Neuronal stem cell (in vitro differentiated cells): ENCODE results near the gene ASB4.
A peak's percentile ranks its signal among the peaks of the same experiment; 100 is the strongest.

ENCODE experiments used
- DNase-seq: peaks from one replicate; pipeline ENCODE4 v3.0.0-alpha.2; 2013; ENCODE audit warnings: low spot score
- H2AFZ ChIP-seq: one replicate; pipeline ENCODE4 v1.6.1; 2013; ENCODE audit warnings: mild to moderate bottlenecking, low read length, inconsistent platforms
- H2AK5ac ChIP-seq: 2 replicates; pipeline ENCODE4 v1.6.1; 2013; ENCODE audit warnings: low read depth, mild to moderate bottlenecking, inconsistent platforms, low read length, moderate library complexity, mixed read lengths
- H2BK120ac ChIP-seq: 2 replicates; pipeline ENCODE4 v1.6.1; 2013; ENCODE audit warnings: low read depth, mild to moderate bottlenecking, inconsistent platforms, low read length, moderate library complexity, mixed read lengths
- H2BK12ac ChIP-seq: one replicate; pipeline ENCODE4 v1.6.1; 2013; ENCODE audit warnings: low read length, inconsistent platforms
- H2BK15ac ChIP-seq: 2 replicates; pipeline ENCODE4 v1.6.1; 2013; ENCODE audit warnings: mild to moderate bottlenecking, low read length, inconsistent platforms, mixed read lengths
- H2BK5ac ChIP-seq: one replicate; pipeline ENCODE4 v1.6.1; 2013; ENCODE audit warnings: inconsistent platforms, mild to moderate bottlenecking, low read length, moderate library complexity
- H3K14ac ChIP-seq: one replicate; pipeline ENCODE4 v1.6.1; 2013; ENCODE audit warnings: low read length, inconsistent platforms
- H3K18ac ChIP-seq: 2 replicates; pipeline ENCODE4 v1.6.1; 2013; ENCODE audit warnings: low read length, inconsistent platforms
- H3K23ac ChIP-seq: 2 replicates; pipeline ENCODE4 v1.6.1; 2013; ENCODE audit warnings: low read depth, mild to moderate bottlenecking, mixed read lengths, low read length, inconsistent platforms; ENCODE audit not compliant: poor library complexity
- H3K27ac ChIP-seq: replicated peaks from 3 replicates; pipeline ENCODE4 v1.5.1; 2013; ENCODE audit warnings: low read length, inconsistent platforms
- H3K27me3 ChIP-seq, 3 experiments: 2 replicates each; pipeline ENCODE4 v1.6.1; 2013; ENCODE audit warnings: low read length in 3 of 3, mild to moderate bottlenecking in 2 of 3, inconsistent platforms in 1 of 3, low read depth in 1 of 3, mixed read lengths in 1 of 3, moderate library complexity in 1 of 3; ENCODE audit not compliant: control insufficient read depth in 3 of 3, insufficient read depth in 3 of 3
- H3K36me3 ChIP-seq, 2 donors: replicated peaks in 1 of 2; 2 replicates each; pipeline ENCODE4 v1.6.1; 2013; ENCODE audit warnings: low read length in 2 of 2; ENCODE audit not compliant: control insufficient read depth in 2 of 2, insufficient read depth in 2 of 2
- H3K4ac ChIP-seq: 2 replicates; pipeline ENCODE4 v1.6.1; 2013; ENCODE audit warnings: inconsistent platforms, mild to moderate bottlenecking, low read length, moderate library complexity
- H3K4me1 ChIP-seq, 2 donors: 1 replicate in 1 of 2; 2 replicates in 1 of 2; pipeline ENCODE4 v1.6.1; 2013; ENCODE audit warnings: low read length in 2 of 2, low read depth in 1 of 2; ENCODE audit not compliant: control insufficient read depth in 2 of 2, insufficient read depth in 1 of 2
- H3K4me2 ChIP-seq: one replicate; pipeline ENCODE4 v1.6.1; 2013; ENCODE audit warnings: mild to moderate bottlenecking, low read length, inconsistent platforms; ENCODE audit not compliant: insufficient read depth, poor library complexity, severe bottlenecking
- H3K4me3 ChIP-seq, 2 donors: 2 replicates each; pipeline ENCODE4 v1.5.1; 2013; ENCODE audit warnings: low read length in 2 of 2, mild to moderate bottlenecking in 2 of 2, inconsistent platforms in 1 of 2, moderate library complexity in 1 of 2
- H3K79me1 ChIP-seq: one replicate; pipeline ENCODE4 v1.6.1; 2013; ENCODE audit warnings: low read depth, mild to moderate bottlenecking, inconsistent platforms, low read length, moderate library complexity
- H3K9ac ChIP-seq: one replicate; pipeline ENCODE4 v1.6.1; 2013; ENCODE audit warnings: mild to moderate bottlenecking, low read depth, low read length, inconsistent platforms; ENCODE audit not compliant: poor library complexity
- H3K9me3 ChIP-seq, 2 donors: replicated peaks in 1 of 2; 2 replicates each; pipeline versions ENCODE3 to v1.6.1; 2013; ENCODE audit warnings: low read length in 2 of 2, mild to moderate bottlenecking in 2 of 2, inconsistent platforms in 1 of 2, low read depth in 1 of 2, mixed read lengths in 1 of 2, moderate library complexity in 1 of 2; ENCODE audit not compliant: control insufficient read depth in 2 of 2, insufficient read depth in 1 of 2
- H4K8ac ChIP-seq: one replicate; pipeline ENCODE4 v1.6.1; 2013; ENCODE audit warnings: low read depth, mild to moderate bottlenecking, inconsistent platforms, low read length, moderate library complexity
- H4K91ac ChIP-seq: one replicate; pipeline ENCODE4 v1.6.1; 2013; ENCODE audit warnings: low read length, low read depth, mild to moderate bottlenecking, inconsistent platforms; ENCODE audit not compliant: poor library complexity
- WGBS, 2 donors: extraction: QIAGEN DNeasy Blood & Tissue Kit; methylation state at CpG; one replicate each; pipeline ENCODE4 v1.1.7; 2013; ENCODE audit warnings: missing lambda C conversion rate in 2 of 2, mixed read lengths in 1 of 2; ENCODE audit not compliant: insufficient read length in 2 of 2, insufficient replicate concordance in 1 of 2; ENCODE audit errors: extremely low coverage in 2 of 2; 5-methylcytosine and 5-hydroxymethylcytosine counted together

Gene ASB4

DNA sequence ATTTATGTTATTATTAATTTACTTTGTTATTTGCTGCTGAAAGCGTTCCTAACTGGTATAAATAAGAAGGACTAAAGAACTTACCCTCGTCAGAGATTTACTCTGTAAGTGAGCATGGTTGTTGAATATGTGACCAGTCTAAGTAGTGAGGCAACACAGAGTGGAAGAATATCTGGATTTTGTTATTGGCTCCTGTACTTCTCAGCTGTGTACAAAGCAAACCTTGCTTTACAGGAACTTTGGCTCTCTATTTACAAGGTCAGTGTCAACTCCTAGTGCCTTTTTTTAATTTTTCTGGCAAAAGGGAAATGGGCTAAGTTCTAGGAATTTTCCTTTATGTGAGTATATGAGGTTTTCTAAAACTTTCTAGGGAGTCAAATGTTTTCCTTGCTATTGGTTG is 74.9 kb downstream of the ASB4 start:
- no peak overlapping the region for H4K8ac ChIP-seq
- no peaks in the 10 kb centered on the region for H3K27me3 ChIP-seq
- no peak overlapping the region for H4K91ac ChIP-seq
- no peak overlapping the region for H3K18ac ChIP-seq
- no peak overlapping the region for H2AK5ac ChIP-seq
- H3K14ac ChIP-seq = no peak overlapping the region
- H2BK15ac ChIP-seq = no peak overlapping the region
- no CpG with 5 or more reads among the region's 2 CpGs for WGBS, 2 donors
- H3K23ac ChIP-seq = no peak overlapping the region
- no peaks in the 10 kb centered on the region for H3K36me3 ChIP-seq
- no peak overlapping the region for H3K27ac ChIP-seq
- no peaks in the 10 kb centered on the region for H3K79me1 ChIP-seq
- H3K4me2 ChIP-seq = no peak overlapping the region
- H2AFZ ChIP-seq = peak overlapping the region; percentile 62
- H3K9me3 ChIP-seq = no peaks in the 10 kb centered on the region
- no peaks in the 10 kb centered on the region for H3K4me1 ChIP-seq
- no peak overlapping the region for H3K4me3 ChIP-seq
- no peak overlapping the region for H2BK5ac ChIP-seq
- H3K9ac ChIP-seq = no peak overlapping the region
- no peak overlapping the region for H3K4ac ChIP-seq
- H2BK12ac ChIP-seq = no peak overlapping the region
- H2BK120ac ChIP-seq = no peak overlapping the region
- DNase-seq = no peak

- H2BK15ac ChIP-seq = no peak overlapping the region
- no peak overlapping the region for H3K4me2 ChIP-seq
- WGBS, 2 donors = 100% methylated on average over 1 of the region's 2 CpGs; no CpG with 5 or more reads in 1 of the 2 donors
- no peaks in the 10 kb centered on the region for H3K9me3 ChIP-seq
- no peak overlapping the region for H3K23ac ChIP-seq
- H3K4me3 ChIP-seq = no peak overlapping the region
- no peak overlapping the region for H3K27ac ChIP-seq
- no peak for DNase-seq
- H2AFZ ChIP-seq = no peak overlapping the region
- H2AK5ac ChIP-seq = no peak overlapping the region
- H3K4me1 ChIP-seq = no peaks in the 10 kb centered on the region
- H2BK120ac ChIP-seq = no peak overlapping the region
- no peak overlapping the region for H2BK5ac ChIP-seq
- no peak overlapping the region for H3K14ac ChIP-seq
- H3K36me3 ChIP-seq = no peaks in the 10 kb centered on the region
- no peak overlapping the region for H4K91ac ChIP-seq
- H3K4ac ChIP-seq = no peak overlapping the region
- H3K79me1 ChIP-seq = no peaks in the 10 kb centered on the region
- no peaks in the 10 kb centered on the region for H3K27me3 ChIP-seq
- no peak overlapping the region for H4K8ac ChIP-seq
- no peak overlapping the region for H3K9ac ChIP-seq
- H2BK12ac ChIP-seq = no peak overlapping the region
- no peak overlapping the region for H3K18ac ChIP-seq
Measured at GRCh38 chr7:95569720-95570119, 84.0 kb downstream of the ASB4 start.

- no peak overlapping the region for H2BK5ac ChIP-seq
- H3K4me3 ChIP-seq = no peak overlapping the region
- H3K9ac ChIP-seq = no peak overlapping the region
- H2BK120ac ChIP-seq = no peak overlapping the region
- no peak overlapping the region for H3K14ac ChIP-seq
- H3K4me1 ChIP-seq = no peaks in the 10 kb centered on the region
- no peaks in the 10 kb centered on the region for H3K79me1 ChIP-seq
- H2BK12ac ChIP-seq = no peak overlapping the region
- WGBS, 2 donors = no CpG with 5 or more reads among the region's 5 CpGs
- H3K4ac ChIP-seq = no peak overlapping the region
- no peak overlapping the region for H4K8ac ChIP-seq
- no peak overlapping the region for H2AK5ac ChIP-seq
- H3K27me3 ChIP-seq = no peaks in the 10 kb centered on the region
- DNase-seq = no peak
- H2BK15ac ChIP-seq = no peak overlapping the region
- H3K27ac ChIP-seq = no peak overlapping the region
- H3K23ac ChIP-seq = no peak overlapping the region
- H2AFZ ChIP-seq = no peak overlapping the region
- no peaks in the 10 kb centered on the region for H3K9me3 ChIP-seq
- H3K18ac ChIP-seq = no peak overlapping the region
- H3K36me3 ChIP-seq = no peaks in the 10 kb centered on the region
- no peak overlapping the region for H4K91ac ChIP-seq
- no peak overlapping the region for H3K4me2 ChIP-seq
Measured at GRCh38 chr7:95577137-95577536, 91.4 kb downstream of the ASB4 start.

GRCh38 chr7:95578299-95578855 is 92.6 kb downstream of the ASB4 start:
- no peak overlapping the region for H3K27ac ChIP-seq
- no peak overlapping the region for H3K23ac ChIP-seq
- H3K79me1 ChIP-seq = no peaks in the 10 kb centered on the region
- DNase-seq = no peak
- H3K9me3 ChIP-seq = no peaks in the 10 kb centered on the region
- no peak overlapping the region for H3K4me3 ChIP-seq
- H3K9ac ChIP-seq = no peak overlapping the region
- H2BK5ac ChIP-seq = no peak overlapping the region
- H3K18ac ChIP-seq = no peak overlapping the region
- H4K91ac ChIP-seq = no peak overlapping the region
- H4K8ac ChIP-seq = no peak overlapping the region
- H2BK12ac ChIP-seq = no peak overlapping the region
- no peak overlapping the region for H2BK120ac ChIP-seq
- no peak overlapping the region for H2AFZ ChIP-seq
- no peaks in the 10 kb centered on the region for H3K27me3 ChIP-seq
- H3K14ac ChIP-seq = no peak overlapping the region
- H2AK5ac ChIP-seq = no peak overlapping the region
- H3K4me1 ChIP-seq = no peaks in the 10 kb centered on the region
- no peak overlapping the region for H3K4me2 ChIP-seq
- H3K36me3 ChIP-seq = no peaks in the 10 kb centered on the region
- H2BK15ac ChIP-seq = no peak overlapping the region
- no peak overlapping the region for H3K4ac ChIP-seq
- WGBS, 2 donors = no CpG with 5 or more reads among the region's 3 CpGs
